ENCODE measurements around the gene RGS17.

- TF ChIP-seq CTCF (IDR thresholded peaks at IDR 0.05; ENCODE audit: insufficient read depth, low read length) (no peak), REST (IDR thresholded peaks at IDR 0.05; ENCODE audit: insufficient replicate concordance, low read depth) (no peak), POLR2AphosphoS5 (IDR thresholded peaks at IDR 0.05; ENCODE audit: low read depth) (no peak)
These were observed 47.2 kb downstream of the RGS17 start for GRCh38 chr6:153083869-153084268.

Measured in HL-60 (cell line).